Measurements from ENCODE around the gene CREB3L2. TPM values are rescaled to one million over a fixed set of nuclear protein-coding genes. Genes with fewer than 3 reads are reported as not detected.

Gene CREB3L2
- total and polyA plus RNA-seq, 10 of the 15 experiments (the other 5 are each of a cell fraction or from before 2014, with no cell fraction given): 6.4 to 67.1 (median 26.2) TPM

- Histone ChIP-seq H4K20me1 (ENCODE audit: control insufficient read depth, insufficient read depth) (no peaks in the 10 kb centered on the region), H2AFZ (ENCODE audit: control insufficient read depth, low read depth, low read length) (no peak overlapping the region), H3K27me3 (replicated peaks in 1 of 2; ENCODE audit: control insufficient read depth in 2 of 2, insufficient read depth in 2 of 2, low read length in 1 of 2) (no peaks in the 10 kb centered on the region), H3K79me2 (ENCODE audit: control insufficient read depth, insufficient read depth, low read length) (peaks cover 23% of the 10 kb centered on the region), H3K9me3 (replicated peaks; ENCODE audit: control insufficient read depth, insufficient read depth, low read length) (no peaks in the 10 kb centered on the region; the same call in 2 of the 3 replicates), H3K4me3 (no peak overlapping the region), H3K9ac (ENCODE audit: control insufficient read depth, insufficient read depth, low read length) (no peak overlapping the region), H3K36me3 (ENCODE audit: control insufficient read depth in 2 of 2, insufficient read depth in 2 of 2, low read length in 1 of 2) (peaks cover 9 to 45% of the 10 kb centered on the region in 2 experiments), H3K4me1 (ENCODE audit: control insufficient read depth, insufficient read depth, low read length) (peaks cover 11% of the 10 kb centered on the region; the same call in 1 of the 2 replicates), H3K4me2 (ENCODE audit: control insufficient read depth, insufficient read depth) (no peak overlapping the region), H3K27ac (ENCODE audit: control insufficient read depth, insufficient read depth) (peak overlapping the region; percentile 46; the same call in 1 of the 2 replicates)
- ChIA-PET RAD21 (ENCODE audit: unreplicated experiment) (interaction anchor here (0.6 to 1.2 kb wide), 2 partner anchors 44 to 67 kb away, joined by 3 read pairs; no protein-coding TSS in a partner anchor), SMC1A (ENCODE audit: uncharacterized antibody, unreplicated experiment) (interaction anchor here (0.8 to 1.6 kb wide), 7 partner anchors 11 to 127 kb away, joined by 3 to 4 read pairs (median 3); no protein-coding TSS in a partner anchor), CTCF (interaction anchor here (0.6 to 0.7 kb wide), 3 partner anchors 8 to 25 kb away, joined by 3 read pairs; no protein-coding TSS in a partner anchor), POLR2A (interaction anchor here (1.0 to 1.5 kb wide), 2 partner anchors 11 to 62 kb away, joined by 3 to 5 read pairs; no protein-coding TSS in a partner anchor)
- ATAC-seq: no peak
- in situ Hi-C loops (cut with MboI) (no loop called here), intact Hi-C loops (cut with micrococcal nuclease; ENCODE audit: unreplicated experiment) (loop anchor here (5.0 kb wide), 1 partner anchor 1728 kb away; no protein-coding TSS in a partner anchor)
- no peak for TF ChIP-seq NFXL1 (IDR thresholded peaks at IDR 0.05; ENCODE audit: borderline replicate concordance)
- no peak for TF ChIP-seq JUND (IDR thresholded peaks at IDR 0.05; ENCODE audit: low read depth, low read length)
- no TSS peak for BruUV-seq (replicated peaks)
- DNase-seq (ENCODE audit: low read depth, low spot score): no peak
- no peak for FAIRE-seq
Measured at GRCh38 chr7:137925091-137925490, 76.8 kb downstream of the CREB3L2 start.

- Histone ChIP-seq H3K27me3 (replicated peaks in 1 of 2; ENCODE audit: control insufficient read depth in 2 of 2, insufficient read depth in 2 of 2, low read length in 1 of 2) (no peaks in the 10 kb centered on the region), H3K9me3 (replicated peaks; ENCODE audit: control insufficient read depth, insufficient read depth, low read length) (no peaks in the 10 kb centered on the region; the same call in 2 of the 3 replicates), H3K4me2 (ENCODE audit: control insufficient read depth, insufficient read depth) (no peak overlapping the region), H3K79me2 (ENCODE audit: control insufficient read depth, insufficient read depth, low read length) (peaks cover 27% of the 10 kb centered on the region), H3K27ac (ENCODE audit: control insufficient read depth, insufficient read depth) (peak overlapping the region; percentile 14; the same call in 1 of the 2 replicates), H3K36me3 (ENCODE audit: control insufficient read depth in 2 of 2, insufficient read depth in 2 of 2, low read length in 1 of 2) (peaks cover 9 to 42% of the 10 kb centered on the region in 2 experiments), H3K9ac (ENCODE audit: control insufficient read depth, insufficient read depth, low read length) (no peak overlapping the region), H4K20me1 (ENCODE audit: control insufficient read depth, insufficient read depth) (no peaks in the 10 kb centered on the region), H3K4me1 (ENCODE audit: control insufficient read depth, insufficient read depth, low read length) (peaks cover 11% of the 10 kb centered on the region; the same call in 1 of the 2 replicates), H3K4me3 (no peak overlapping the region), H2AFZ (ENCODE audit: control insufficient read depth, low read depth, low read length) (no peak overlapping the region)
- BruUV-seq (replicated peaks): TSS peak; percentile 23
- TF ChIP-seq EED (IDR thresholded peaks at IDR 0.05; ENCODE audit: low read depth) (peak; percentile 38; the same call in 1 of the 2 replicates), JUNB (IDR thresholded peaks at IDR 0.05) (peak; percentile 34), IKZF2 (IDR thresholded peaks at IDR 0.05) (no peak), CREM (IDR thresholded peaks at IDR 0.05; ENCODE audit: low read depth) (peak; percentile 35; the same call in 1 of the 2 replicates), ZNF274 (IDR thresholded peaks at IDR 0.05; ENCODE audit: insufficient read depth, insufficient read length) (no peak), CREB1 (IDR thresholded peaks at IDR 0.05; ENCODE audit: low read depth) (peak; percentile 74)
- ChIA-PET RAD21 (ENCODE audit: unreplicated experiment) (interaction anchor here (0.9 to 1.4 kb wide), 2 partner anchors 12 to 14 kb away, joined by 3 read pairs; no protein-coding TSS in a partner anchor), SMC1A (ENCODE audit: uncharacterized antibody, unreplicated experiment) (interaction anchor here (0.7 to 1.6 kb wide), 3 partner anchors 19 to 76 kb away, joined by 3 to 4 read pairs (median 3); no protein-coding TSS in a partner anchor), CTCF (interaction anchor here (1.1 kb wide), 1 partner anchor 17 kb away, joined by 4 read pairs; no protein-coding TSS in a partner anchor), POLR2A (interaction anchor here (1.2 kb wide), 1 partner anchor 58 kb away, joined by 4 read pairs; no protein-coding TSS in a partner anchor)
- intact Hi-C loops (cut with micrococcal nuclease; ENCODE audit: unreplicated experiment): no loop called here
- in situ Hi-C loops (cut with MboI): no loop called here
- 72% methylated on average over 5 of the region's 5 CpGs for WGBS (ENCODE audit: insufficient coverage, insufficient replicate concordance, low lambda C conversion rate, missing lambda C conversion rate)
- no peak for ATAC-seq
- no peak for DNase-seq (ENCODE audit: low read depth, low spot score)
- FAIRE-seq: no peak
Measured at GRCh38 chr7:137923380-137923779, 78.5 kb downstream of the CREB3L2 start.

Data from GM12878 (cell line).